HuH-7 (cell line): Measurements from ENCODE around the gene ADIPOR1.
A peak's percentile ranks its signal among the peaks of the same experiment; 100 is the strongest.
"Not testable (repeated sequence)": the region's sequence is repeated elsewhere in the genome, so short reads cannot be mapped to it uniquely, and the experiment has no call there.

Source experiments
- DNase-seq: peaks from one replicate; pipeline ENCODE4 v3.0.0; 2011; ENCODE audit warnings: low spot score

The ADIPOR1 gene

GRCh38 chr1:202957733-202958543, at the start of gene ADIPOR1:
Gene ADIPOR1, minus strand, starts transcription at chr1:202958312. Its CDS starts 7,242 bp downstream, at chr1:202951070.
- DNase-seq, result peak; percentile 97

- peak; percentile 89 for DNase-seq
Observed at GRCh38 chr1:203006948-203007871, 49.1 kb upstream of the ADIPOR1 start, which contains the start of gene TMEM183A. Gene TMEM183A, plus strand, starts transcription at chr1:203007374. Its CDS starts 92 bp downstream, at chr1:203007466.

GRCh38 chr1:203005395-203006142, 47.5 kb upstream of the ADIPOR1 start:
- not testable (repeated sequence) for DNase-seq

GRCh38 chr1:203002951-203003350, 44.8 kb upstream of the ADIPOR1 start:
- no peak for DNase-seq

- DNase-seq, result no peak
Observed at GRCh38 chr1:203001986-203002385, 43.9 kb upstream of the ADIPOR1 start.

GRCh38 chr1:203000217-203000944, 42.3 kb upstream of the ADIPOR1 start:
- DNase-seq, result no peak

- DNase-seq, result no peak
Observed at GRCh38 chr1:202998836-202999750, 41.0 kb upstream of the ADIPOR1 start.

- DNase-seq, result no peak
Observed at GRCh38 chr1:202994756-202995155, 36.6 kb upstream of the ADIPOR1 start.

- DNase-seq, result no peak
Observed at GRCh38 chr1:202991112-202991511, 33.0 kb upstream of the ADIPOR1 start.

- DNase-seq, result no peak
Observed at GRCh38 chr1:202989879-202990278, 31.8 kb upstream of the ADIPOR1 start.

- DNase-seq, result no peak
Observed at GRCh38 chr1:202987922-202988583, 29.9 kb upstream of the ADIPOR1 start.

GRCh38 chr1:202987255-202987654, 29.1 kb upstream of the ADIPOR1 start:
- DNase-seq, result no peak

GRCh38 chr1:202986120-202986519, 28.0 kb upstream of the ADIPOR1 start:
- DNase-seq, result not testable (repeated sequence)

- no peak for DNase-seq
Observed at GRCh38 chr1:202982715-202983430, 24.8 kb upstream of the ADIPOR1 start.

- DNase-seq, result no peak
Observed at GRCh38 chr1:202981939-202982338, 23.8 kb upstream of the ADIPOR1 start.

- no peak for DNase-seq
Observed at GRCh38 chr1:202979459-202979858, 21.3 kb upstream of the ADIPOR1 start.

- DNase-seq, result no peak
Observed at GRCh38 chr1:202976633-202977032, 18.5 kb upstream of the ADIPOR1 start.

GRCh38 chr1:202974856-202975255, 16.7 kb upstream of the ADIPOR1 start:
- no peak for DNase-seq

GRCh38 chr1:202972046-202972445, 13.9 kb upstream of the ADIPOR1 start:
- DNase-seq, result no peak
